Neural cell (in vitro differentiated cells): ENCODE results near the gene MEA1.

Source experiments
- CTCF ChIP-seq: fragments of 450-650 bp; IDR thresholded peaks from 2 replicates; pipeline ENCODE4 v1.5.1; 2014; ENCODE audit warnings: antibody characterized with exemption, mild to moderate bottlenecking, moderate library complexity; ENCODE audit not compliant: poor library complexity, severe bottlenecking
- EP300 ChIP-seq: fragments of 450-650 bp; conservative IDR thresholded peaks from 2 replicates; pipeline ENCODE4 v1.6.1; 2014; ENCODE audit warnings: antibody characterized with exemption, mild to moderate bottlenecking, moderate library complexity; ENCODE audit not compliant: poor library complexity, severe bottlenecking
- EZH2 ChIP-seq: fragments of 200-600, 300-800 bp; shearing (Covaris generic), sonication (generic); IDR thresholded peaks from 2 replicates; pipeline ENCODE4 v1.6.1; 2014; ENCODE audit warnings: antibody characterized with exemption, low read length, borderline replicate concordance, mild to moderate bottlenecking; ENCODE audit not compliant: insufficient read depth, poor library complexity, severe bottlenecking
- POLR2AphosphoS5 ChIP-seq: IDR thresholded peaks from 2 replicates; pipeline ENCODE4 v1.6.1; 2012
- REST ChIP-seq: IDR thresholded peaks from 2 replicates; pipeline ENCODE4 v1.6.1; 2012; ENCODE audit warnings: borderline replicate concordance
- SMC3 ChIP-seq: fragments of 450-650 bp; conservative IDR thresholded peaks from 2 replicates; pipeline ENCODE4 v1.6.1; 2014; ENCODE audit warnings: antibody characterized with exemption, mild to moderate bottlenecking, moderate library complexity; ENCODE audit not compliant: poor library complexity
- TAF1 ChIP-seq: IDR thresholded peaks from 2 replicates; pipeline ENCODE4 v1.6.1; 2012; ENCODE audit warnings: low read depth

GRCh38 chr6:43007126-43007525, 6.6 kb downstream of the MEA1 start:
- no peak for TF ChIP-seq CTCF
- TF ChIP-seq EP300: no peak
- no peak for TF ChIP-seq SMC3
- TF ChIP-seq EZH2: no peak
- TF ChIP-seq POLR2AphosphoS5: no peak
- no peak for TF ChIP-seq REST
- TF ChIP-seq TAF1: no peak
